Thoracic aorta (tissue), 2 donors: ENCODE data around the gene ZNF280C. TPM values are rescaled to one million over a fixed set of nuclear protein-coding genes. Genes with fewer than 3 reads are reported as not detected.

Source experiments
- ATAC-seq: fragments of 150-250 bp; one replicate; pipeline ENCODE4 v1.8.0; 2017; ENCODE audit warnings: low read depth; ENCODE audit not compliant: insufficient number of reproducible peaks, low FRiP score
- DNase-seq: peaks from one replicate; pipeline ENCODE4 v3.0.0-alpha.2; 2020; ENCODE audit warnings: low spot score
- H3K27ac ChIP-seq, 2 donors: fragments of 200-600 bp; sonication (generic); 1 replicate in 1 of 2; 2 replicates in 1 of 2; pipeline ENCODE4 v1.5.1; 2016; ENCODE audit warnings: mild to moderate bottlenecking in 2 of 2, moderate library complexity in 2 of 2
- H3K27me3 ChIP-seq: fragments of 200-600 bp; sonication (generic); replicated peaks from 2 replicates; pipeline ENCODE4 v1.6.0; 2016; ENCODE audit warnings: mild to moderate bottlenecking; ENCODE audit not compliant: insufficient read depth
- H3K36me3 ChIP-seq: fragments of 200-600 bp; sonication (generic); one replicate; pipeline ENCODE4 v1.5.1; 2016
- H3K4me1 ChIP-seq, 2 donors: fragments of 200-600 bp; sonication (generic); 1 replicate in 1 of 2; 2 replicates in 1 of 2; pipeline versions ENCODE4 v1.5.1 to v1.6.0; 2016; ENCODE audit warnings: low read depth in 2 of 2, mild to moderate bottlenecking in 1 of 2; ENCODE audit not compliant: control insufficient read depth in 1 of 2
- H3K4me3 ChIP-seq: fragments of 200-600 bp; sonication (generic); 2 replicates; pipeline ENCODE4 v1.5.1; 2016; ENCODE audit warnings: mild to moderate bottlenecking
- H3K9me3 ChIP-seq: fragments of 200-600 bp; sonication (generic); 2 replicates; pipeline ENCODE4 v1.5.1; 2016
- CTCF ChIP-seq: fragments of 200-600 bp; sonication (generic); IDR thresholded peaks from one replicate; pipeline ENCODE4 v1.5.1; 2019; ENCODE audit warnings: antibody characterized with exemption
- total RNA-seq, 2 donors: library from RNA; depleted of rRNA; stranded (reverse); fragments of >200 nt; gene quantifications; one replicate each; pipeline versions ENCODE4 v1.1.0 to v1.2.3, GENCODE V29; 2016

The ZNF280C gene
- total RNA-seq, 2 donors from 2014 or later = 2.7 to 4.0 TPM

GRCh38 chrX:130300010-130300282 lies 31.2 kb upstream of the ZNF280C start:
- ATAC-seq (no peak), DNase-seq (no peak)
- no peaks in the 10 kb centered on the region for H3K36me3 ChIP-seq
- no peak overlapping the region for H3K4me3 ChIP-seq
- no peaks in the 10 kb centered on the region for H3K27me3 ChIP-seq
- H3K27ac ChIP-seq = no peak overlapping the region
- H3K9me3 ChIP-seq = no peaks in the 10 kb centered on the region
- H3K4me1 ChIP-seq = peaks cover 0 to 12% of the 10 kb centered on the region in 2 donors
- no peak for TF ChIP-seq CTCF

GRCh38 chrX:130299279-130300009 lies 30.7 kb upstream of the ZNF280C start:
- H3K27me3 ChIP-seq = no peaks in the 10 kb centered on the region

GRCh38 chrX:130296743-130297142 lies 28.0 kb upstream of the ZNF280C start:
- no peak for ATAC-seq
- no peaks in the 10 kb centered on the region for H3K9me3 ChIP-seq
- H3K27ac ChIP-seq = no peak overlapping the region
- H3K36me3 ChIP-seq = no peaks in the 10 kb centered on the region
- TF ChIP-seq CTCF = no peak
- peaks cover 0 to 12% of the 10 kb centered on the region in 2 donors for H3K4me1 ChIP-seq
- no peak overlapping the region for H3K4me3 ChIP-seq
- H3K27me3 ChIP-seq = no peaks in the 10 kb centered on the region
- DNase-seq = no peak

More at GRCh38 chrX:130299279-130300009, 30.7 kb upstream of the ZNF280C start:
- no peak overlapping the region for H3K4me3 ChIP-seq
- H3K4me1 ChIP-seq = peaks cover 0 to 12% of the 10 kb centered on the region in 2 donors
- DNase-seq = no peak
- H3K9me3 ChIP-seq = no peaks in the 10 kb centered on the region
- TF ChIP-seq CTCF = no peak
- no peak overlapping the region for H3K27ac ChIP-seq
- H3K36me3 ChIP-seq = no peaks in the 10 kb centered on the region
- ATAC-seq = no peak

GRCh38 chrX:130296297-130296678 lies 27.6 kb upstream of the ZNF280C start:
- no peak for TF ChIP-seq CTCF
- no peak for ATAC-seq
- no peak overlapping the region for H3K27ac ChIP-seq
- no peaks in the 10 kb centered on the region for H3K36me3 ChIP-seq
- no peak for DNase-seq
- no peak overlapping the region for H3K4me3 ChIP-seq
- H3K9me3 ChIP-seq = no peaks in the 10 kb centered on the region
- peaks cover 0 to 12% of the 10 kb centered on the region in 2 donors for H3K4me1 ChIP-seq
- no peaks in the 10 kb centered on the region for H3K27me3 ChIP-seq

GRCh38 chrX:130295519-130296296 lies 27.0 kb upstream of the ZNF280C start:
- Histone ChIP-seq H3K27me3 (no peaks in the 10 kb centered on the region), H3K4me1 (peaks cover 0 to 12% of the 10 kb centered on the region in 2 donors), H3K4me3 (no peak overlapping the region), H3K9me3 (no peaks in the 10 kb centered on the region), H3K36me3 (no peaks in the 10 kb centered on the region), H3K27ac (no peak overlapping the region)
- TF ChIP-seq CTCF = no peak
- no peak for ATAC-seq
- no peak for DNase-seq
